ENCODE results near the gene SLC24A1.

SLC24A1 gene

GRCh38 chr15:65618560-65619109 lies 3.1 kb upstream of the SLC24A1 start:
- no peak for DNase-seq (ENCODE audit: low read depth)

GRCh38 chr15:65619626-65620290 lies 2.0 kb upstream of the SLC24A1 start:
- no peak for DNase-seq (ENCODE audit: low read depth)

- DNase-seq (ENCODE audit: low read depth), result no peak
Measured at GRCh38 chr15:65620833-65621232, 905 bp upstream of the SLC24A1 start.

- no peak for DNase-seq (ENCODE audit: low read depth)
Measured at GRCh38 chr15:65623103-65623502, 1.4 kb downstream of the SLC24A1 start.

- DNase-seq (ENCODE audit: low read depth), result no peak
Measured at GRCh38 chr15:65626856-65627255, 5.1 kb downstream of the SLC24A1 start.

- DNase-seq (ENCODE audit: low read depth), result no peak
Measured at GRCh38 chr15:65629548-65629947, 7.8 kb downstream of the SLC24A1 start.

GRCh38 chr15:65630760-65631159 lies 9.0 kb downstream of the SLC24A1 start:
- DNase-seq (ENCODE audit: low read depth), result no peak

- DNase-seq (ENCODE audit: low read depth), result no peak
Measured at GRCh38 chr15:65631503-65631902, 9.8 kb downstream of the SLC24A1 start.

GRCh38 chr15:65632780-65633375 lies 11.1 kb downstream of the SLC24A1 start:
- DNase-seq (ENCODE audit: low read depth), result no peak

- no peak for DNase-seq (ENCODE audit: low read depth)
Measured at GRCh38 chr15:65633752-65634151, 12.0 kb downstream of the SLC24A1 start.

- DNase-seq (ENCODE audit: low read depth), result no peak
Measured at GRCh38 chr15:65634356-65634755, 12.6 kb downstream of the SLC24A1 start.

GRCh38 chr15:65638109-65638508 lies 16.4 kb downstream of the SLC24A1 start:
- DNase-seq (ENCODE audit: low read depth), result no peak

- DNase-seq (ENCODE audit: low read depth), result no peak
Measured at GRCh38 chr15:65638681-65639089, 16.9 kb downstream of the SLC24A1 start.

- DNase-seq (ENCODE audit: low read depth), result no peak
Measured at GRCh38 chr15:65639509-65639908, 17.8 kb downstream of the SLC24A1 start.

- DNase-seq (ENCODE audit: low read depth), result no peak
Measured at GRCh38 chr15:65641768-65642475, 20.2 kb downstream of the SLC24A1 start.

- DNase-seq (ENCODE audit: low read depth), result no peak
Measured at GRCh38 chr15:65642594-65642993, 20.9 kb downstream of the SLC24A1 start.

GRCh38 chr15:65644282-65644681 lies 22.5 kb downstream of the SLC24A1 start:
- no peak for DNase-seq (ENCODE audit: low read depth)

- no peak for DNase-seq (ENCODE audit: low read depth)
Measured at GRCh38 chr15:65645392-65645791, 23.7 kb downstream of the SLC24A1 start.

- no peak for DNase-seq (ENCODE audit: low read depth)
Measured at GRCh38 chr15:65646486-65646885, 24.7 kb downstream of the SLC24A1 start.

- no peak for DNase-seq (ENCODE audit: low read depth)
Measured at GRCh38 chr15:65650312-65651041, 28.7 kb downstream of the SLC24A1 start.

- no peak for DNase-seq (ENCODE audit: low read depth)
Measured at GRCh38 chr15:65651042-65651322, 29.2 kb downstream of the SLC24A1 start.

Measured in T-helper 22 cell (primary cell).